ENCODE results near the gene GTF3C1.
A peak's percentile ranks its signal among the peaks of the same experiment; 100 is the strongest.

Gene GTF3C1

GRCh38 chr16:27515874-27516353 is 33.8 kb downstream of the GTF3C1 start:
- peak; percentile 23 for DNase-seq

GRCh38 chr16:27514806-27515205 is 34.9 kb downstream of the GTF3C1 start:
- no peak for DNase-seq

- no peak for DNase-seq
These were observed 37.9 kb downstream of the GTF3C1 start for GRCh38 chr16:27511657-27512448.

GRCh38 chr16:27508476-27508875 is 41.2 kb downstream of the GTF3C1 start:
- DNase-seq: no peak

GRCh38 chr16:27506771-27507170 is 42.9 kb downstream of the GTF3C1 start:
- no peak for DNase-seq

GRCh38 chr16:27505297-27506236 is 44.1 kb downstream of the GTF3C1 start:
- DNase-seq: no peak

GRCh38 chr16:27503662-27504061 is 46.1 kb downstream of the GTF3C1 start:
- no peak for DNase-seq

GRCh38 chr16:27500801-27501200 is 48.9 kb downstream of the GTF3C1 start:
- no peak for DNase-seq

- DNase-seq: no peak
These were observed 50.1 kb downstream of the GTF3C1 start for GRCh38 chr16:27499659-27500055.

- no peak for DNase-seq
These were observed 50.6 kb downstream of the GTF3C1 start for GRCh38 chr16:27498916-27499658.

- no peak for DNase-seq
These were observed 51.5 kb downstream of the GTF3C1 start for GRCh38 chr16:27498031-27498825.

- DNase-seq: no peak
These were observed 54.5 kb downstream of the GTF3C1 start for GRCh38 chr16:27495191-27495590.

GRCh38 chr16:27492588-27492979 is 57.1 kb downstream of the GTF3C1 start:
- no peak for DNase-seq

GRCh38 chr16:27491894-27492587 is 57.7 kb downstream of the GTF3C1 start:
- DNase-seq: no peak

GRCh38 chr16:27489906-27490305 is 59.8 kb downstream of the GTF3C1 start:
- no peak for DNase-seq

GRCh38 chr16:27489421-27489820 is 60.3 kb downstream of the GTF3C1 start:
- no peak for DNase-seq

- DNase-seq: no peak
These were observed 63.0 kb downstream of the GTF3C1 start for GRCh38 chr16:27486760-27487159.

GRCh38 chr16:27486344-27486743 is 63.4 kb downstream of the GTF3C1 start:
- DNase-seq: no peak

- DNase-seq: no peak
These were observed 63.9 kb downstream of the GTF3C1 start for GRCh38 chr16:27485811-27486210.

- no peak for DNase-seq
These were observed 64.6 kb downstream of the GTF3C1 start for GRCh38 chr16:27485126-27485525.

- DNase-seq: no peak
These were observed 66.1 kb downstream of the GTF3C1 start for GRCh38 chr16:27483624-27484023.

- DNase-seq: no peak
These were observed 66.7 kb downstream of the GTF3C1 start for GRCh38 chr16:27483088-27483437.

Measured in NCI-H69 (cell line).